GM19023 (cell line): Measurements from ENCODE around the gene HIVEP2.

Experiments used
- ATAC-seq: cut with Tn5 transposase; IDR thresholded peaks from one replicate; pipeline ENCODE4 v1.9.1; 2021; ENCODE audit warnings: mild to moderate bottlenecking, moderate library complexity; ENCODE audit not compliant: unreplicated experiment

Gene HIVEP2

DNA sequence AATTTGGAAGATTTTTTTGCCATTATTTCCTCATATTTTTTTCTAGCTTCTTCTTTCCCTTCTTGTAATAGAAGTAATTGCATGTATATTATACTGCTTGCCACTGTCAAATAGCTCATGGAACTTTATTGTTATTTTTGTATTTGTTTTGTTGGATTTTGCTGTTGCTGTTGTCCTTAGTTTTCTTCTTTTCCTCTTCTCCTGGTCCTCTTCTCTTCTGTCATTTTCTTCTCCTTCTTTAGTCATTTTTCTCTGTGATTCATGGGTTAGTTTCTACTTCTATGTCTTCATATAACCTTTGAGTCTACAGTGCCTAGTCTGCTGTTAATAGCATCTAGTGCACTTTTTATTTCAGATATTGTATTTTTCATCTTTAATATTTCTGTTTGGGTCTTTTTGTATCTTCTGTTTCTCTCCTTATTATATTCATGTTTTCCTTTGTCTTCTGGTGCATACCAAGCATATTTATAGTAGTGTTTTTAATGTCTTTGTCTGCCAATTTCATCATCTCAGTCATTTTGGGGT is 226.2 kb downstream of the HIVEP2 start:
- ATAC-seq, result no peak

DNA sequence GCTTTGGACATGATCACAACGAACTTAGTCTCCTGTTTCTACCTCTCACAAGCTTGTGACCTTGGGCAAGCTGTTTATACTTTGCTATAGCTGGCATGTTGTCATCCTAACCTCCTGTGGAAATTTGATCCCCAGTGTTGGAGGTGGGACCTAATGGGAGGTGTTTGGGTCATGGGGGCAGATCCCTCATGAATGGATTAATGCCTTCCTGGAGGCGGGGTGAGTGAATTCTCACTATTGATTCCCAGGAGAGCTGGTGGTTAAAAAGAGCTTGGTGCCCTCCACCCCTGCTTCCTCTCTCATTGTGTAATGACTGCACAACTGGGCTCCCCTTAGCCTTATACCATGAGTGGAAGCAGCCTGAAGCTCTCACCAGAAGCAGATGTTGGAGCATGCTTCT is 228.9 kb downstream of the HIVEP2 start:
- ATAC-seq, result no peak

GRCh38 chr6:142714951-142715785 is 229.8 kb downstream of the HIVEP2 start:
- ATAC-seq, result no peak

GRCh38 chr6:142713959-142714358 is 231.0 kb downstream of the HIVEP2 start:
- no peak for ATAC-seq

GRCh38 chr6:142712231-142712630 is 232.7 kb downstream of the HIVEP2 start:
- ATAC-seq, result no peak

DNA sequence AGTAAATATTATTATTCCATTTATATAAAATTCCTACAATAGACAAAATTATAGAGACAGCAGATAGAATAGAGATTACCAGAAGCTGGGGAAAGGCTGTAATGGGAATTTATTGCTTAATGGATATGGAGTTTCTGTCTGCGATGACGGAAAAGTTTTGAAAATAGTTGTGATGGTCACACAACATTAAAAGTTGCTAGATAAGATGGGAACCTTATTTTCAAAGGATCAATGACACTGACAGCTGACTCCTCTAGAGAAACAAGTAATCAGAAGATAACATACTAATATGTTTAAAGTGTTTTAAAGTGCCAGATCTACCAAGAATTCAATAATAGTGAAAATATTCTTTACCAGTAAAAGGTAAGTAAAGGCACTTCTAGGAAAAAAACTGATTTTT is 236.3 kb downstream of the HIVEP2 start:
- ATAC-seq, result no peak

DNA sequence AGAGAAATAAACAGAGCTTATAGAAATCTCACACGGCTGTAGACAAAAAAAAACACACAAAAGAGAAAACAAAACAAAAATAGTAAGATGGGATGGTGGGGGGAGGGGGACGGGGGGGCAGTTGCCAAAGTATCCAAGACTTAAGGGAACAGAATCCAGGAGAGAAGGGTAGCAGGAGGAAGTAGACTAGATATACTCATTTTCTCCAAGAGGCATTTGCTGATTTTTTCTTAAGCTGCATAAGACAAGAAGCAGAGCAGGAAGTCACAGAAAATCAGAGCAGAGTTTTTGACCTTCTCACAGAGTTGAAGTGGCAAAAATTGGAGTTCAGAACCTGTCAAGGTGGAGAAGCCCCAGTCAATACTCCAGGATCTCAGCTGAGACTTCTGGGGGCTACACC is 237.7 kb downstream of the HIVEP2 start:
- no peak for ATAC-seq

- no peak for ATAC-seq
These were observed 238.8 kb downstream of the HIVEP2 start for GRCh38 chr6:142706210-142706609.

DNA sequence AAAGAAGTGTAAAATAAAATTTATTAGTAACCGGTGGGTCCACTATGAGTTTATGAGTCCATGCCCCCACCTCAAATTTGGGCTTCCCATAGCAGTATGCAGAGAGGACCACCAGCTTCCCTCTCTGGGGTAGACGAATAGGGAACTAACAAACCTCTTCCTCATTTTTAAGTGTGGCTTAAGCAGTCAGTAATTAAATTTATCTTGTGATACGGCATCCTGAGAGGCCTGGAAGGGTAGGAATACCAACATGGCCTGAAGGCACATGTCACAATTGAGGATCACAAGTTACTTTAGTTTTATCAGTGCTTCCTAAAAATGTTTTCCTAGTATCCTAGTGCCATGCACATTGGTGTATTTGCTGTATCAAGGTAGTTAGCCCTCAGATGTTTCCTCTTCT is 239.9 kb downstream of the HIVEP2 start:
- ATAC-seq, result no peak

DNA sequence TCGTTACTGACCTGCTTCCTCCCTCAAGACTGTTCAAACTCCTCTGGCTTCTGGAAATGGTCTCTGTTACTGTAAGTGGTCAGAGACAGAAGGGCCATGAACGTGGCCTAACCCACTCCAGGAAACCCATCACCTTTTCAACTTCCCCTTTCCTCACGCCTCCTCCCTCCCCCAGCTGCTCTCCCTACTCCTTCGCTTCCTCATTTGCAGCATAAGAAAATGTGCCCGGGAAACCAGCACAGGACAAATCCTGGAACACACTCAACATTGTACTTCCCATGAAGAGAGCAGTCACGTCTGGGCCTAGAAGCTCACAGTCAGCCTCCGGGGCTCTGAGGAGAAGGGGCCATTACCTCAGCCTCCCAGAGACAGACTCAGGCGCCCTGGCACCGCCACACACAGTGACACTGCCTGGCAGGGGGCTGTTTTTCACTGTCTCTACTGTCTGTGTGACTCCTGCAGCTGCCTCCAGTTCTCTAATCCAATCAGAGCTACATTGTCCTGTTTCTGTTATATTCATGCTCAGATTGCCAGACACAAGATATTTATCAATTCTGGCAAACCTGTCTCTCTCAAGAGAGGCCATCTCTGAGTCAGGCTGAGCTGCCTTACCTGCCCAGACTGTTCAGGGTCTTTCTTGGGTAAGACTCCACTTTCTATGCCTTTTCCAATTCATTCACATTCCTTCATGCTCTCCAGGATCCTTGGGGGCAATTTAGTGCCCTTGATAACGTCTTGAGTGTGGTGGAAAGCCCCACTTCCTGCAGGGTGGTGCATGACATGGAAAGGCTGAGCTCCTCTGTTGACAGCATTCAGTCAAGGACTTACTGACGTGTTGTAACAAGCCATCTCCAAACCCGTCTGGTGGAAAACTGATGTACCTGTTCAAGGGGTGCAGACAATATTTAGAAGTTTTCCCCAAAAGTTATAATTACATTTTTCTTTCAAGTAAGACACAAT is 242.2 kb downstream of the HIVEP2 start:
- ATAC-seq, result no peak
